Omental fat pad (tissue), 4 donors: ENCODE results near the gene OGT. TPM values are rescaled to one million over a fixed set of nuclear protein-coding genes. Genes with fewer than 3 reads are reported as not detected.

Source experiments
- ATAC-seq: fragments of 150-250 bp; one replicate; pipeline ENCODE4 v1.9.1; 2016; ENCODE audit warnings: mild to moderate bottlenecking, moderate library complexity; ENCODE audit not compliant: low FRiP score
- DNase-seq: peaks from one replicate; pipeline ENCODE4 v3.0.0-alpha.2; 2019; ENCODE audit warnings: low spot score
- total RNA-seq, 4 donors: library from RNA; depleted of rRNA; stranded (reverse); fragments of >200 nt; gene quantifications; one replicate each; pipeline ENCODE4 v1.1.0, GENCODE V29; 2016
- TF ChIP-seq, protein P1 (sequence below), 3 donors: fragments of 450-650 bp; IDR thresholded peaks; one replicate each; pipeline ENCODE4 v1.5.1; 2016 to 2017; ENCODE audit warnings: antibody characterized with exemption in 3 of 3, mild to moderate bottlenecking in 3 of 3, moderate library complexity in 2 of 3

The OGT gene
- total RNA-seq, 4 donors from 2014 or later, result 139 to 209 (median 175) TPM

GRCh38 chrX:71540801-71541200 is 7.9 kb downstream of the OGT start:
- DNase-seq (no peak), ATAC-seq (no peak)
- TF ChIP-seq, protein P1, sequence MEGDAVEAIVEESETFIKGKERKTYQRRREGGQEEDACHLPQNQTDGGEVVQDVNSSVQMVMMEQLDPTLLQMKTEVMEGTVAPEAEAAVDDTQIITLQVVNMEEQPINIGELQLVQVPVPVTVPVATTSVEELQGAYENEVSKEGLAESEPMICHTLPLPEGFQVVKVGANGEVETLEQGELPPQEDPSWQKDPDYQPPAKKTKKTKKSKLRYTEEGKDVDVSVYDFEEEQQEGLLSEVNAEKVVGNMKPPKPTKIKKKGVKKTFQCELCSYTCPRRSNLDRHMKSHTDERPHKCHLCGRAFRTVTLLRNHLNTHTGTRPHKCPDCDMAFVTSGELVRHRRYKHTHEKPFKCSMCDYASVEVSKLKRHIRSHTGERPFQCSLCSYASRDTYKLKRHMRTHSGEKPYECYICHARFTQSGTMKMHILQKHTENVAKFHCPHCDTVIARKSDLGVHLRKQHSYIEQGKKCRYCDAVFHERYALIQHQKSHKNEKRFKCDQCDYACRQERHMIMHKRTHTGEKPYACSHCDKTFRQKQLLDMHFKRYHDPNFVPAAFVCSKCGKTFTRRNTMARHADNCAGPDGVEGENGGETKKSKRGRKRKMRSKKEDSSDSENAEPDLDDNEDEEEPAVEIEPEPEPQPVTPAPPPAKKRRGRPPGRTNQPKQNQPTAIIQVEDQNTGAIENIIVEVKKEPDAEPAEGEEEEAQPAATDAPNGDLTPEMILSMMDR (IDR thresholded peaks at IDR 0.05), result no peak

GRCh38 chrX:71541210-71542022 is 8.5 kb downstream of the OGT start:
- ATAC-seq, result peak; percentile 38
- no peak for DNase-seq
- TF ChIP-seq, protein P1 (IDR thresholded peaks at IDR 0.05), result no peak

DNA sequence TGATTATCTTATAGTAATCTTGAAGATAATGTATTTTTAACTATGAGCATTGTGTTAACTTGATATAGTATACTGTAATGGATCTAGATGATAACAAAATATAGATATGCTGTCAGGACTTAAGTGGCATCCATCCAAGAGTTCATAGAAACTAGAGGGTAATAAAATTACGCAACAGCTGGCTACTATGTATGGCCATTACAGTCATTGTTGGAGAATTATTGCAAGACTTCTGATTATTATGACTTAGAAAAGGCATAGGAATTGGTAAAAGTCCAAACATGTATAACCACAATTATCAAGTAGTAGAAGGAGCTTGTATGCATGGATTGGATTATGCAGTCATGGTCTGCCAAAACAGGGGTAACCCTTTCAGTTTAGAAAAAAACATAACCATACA is 9.5 kb downstream of the OGT start:
- DNase-seq, result no peak
- ATAC-seq, result no peak
- TF ChIP-seq, protein P1 (IDR thresholded peaks at IDR 0.05), result no peak

DNA sequence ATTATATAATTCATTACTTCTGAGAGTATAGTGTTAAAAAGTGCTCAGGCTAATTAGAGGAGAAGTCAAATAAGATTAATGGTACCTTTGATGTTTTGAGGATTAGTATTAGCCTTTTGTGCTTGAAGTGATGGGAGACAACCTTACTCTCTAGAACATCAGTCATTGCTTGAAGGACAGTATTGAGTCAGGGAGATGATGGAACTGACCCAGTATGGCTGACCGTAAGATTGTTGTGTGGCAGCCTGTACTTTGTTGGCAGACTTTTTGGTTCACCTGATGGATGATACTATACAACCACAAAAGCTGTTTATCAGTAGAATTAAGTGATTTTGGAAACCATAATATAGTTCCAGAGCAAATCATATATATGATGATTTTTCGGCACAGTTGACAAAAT is 9.9 kb downstream of the OGT start:
- ATAC-seq, result no peak
- DNase-seq, result no peak
- TF ChIP-seq, protein P1 (IDR thresholded peaks at IDR 0.05), result no peak

DNA sequence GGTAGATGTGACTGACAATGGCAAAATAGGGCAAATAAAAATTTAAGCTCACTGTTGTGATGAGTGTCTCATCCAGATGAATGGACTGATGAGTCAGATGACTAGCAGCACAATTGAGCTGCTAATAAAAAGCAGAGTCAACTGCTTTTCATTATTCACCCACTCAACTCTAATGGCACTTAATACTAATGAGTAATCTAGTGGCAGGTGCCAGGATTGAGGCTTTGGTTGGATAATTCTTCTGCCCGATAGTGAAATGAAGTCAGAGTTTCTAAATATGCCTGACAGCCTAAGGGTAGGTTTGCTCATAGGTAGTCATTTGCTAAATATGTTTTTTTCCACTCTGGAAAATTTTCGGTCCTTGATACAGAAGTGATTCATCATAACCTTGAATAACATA is 10.4 kb downstream of the OGT start:
- no peak for DNase-seq
- ATAC-seq, result peak; percentile 83
- TF ChIP-seq, protein P1 (IDR thresholded peaks at IDR 0.05), result no peak

GRCh38 chrX:71545364-71545763 is 12.5 kb downstream of the OGT start:
- TF ChIP-seq, protein P1 (IDR thresholded peaks at IDR 0.05), result no peak
- ATAC-seq (no peak), DNase-seq (no peak)

GRCh38 chrX:71546879-71547278 is 14.0 kb downstream of the OGT start:
- no peak for ATAC-seq
- TF ChIP-seq, protein P1 (IDR thresholded peaks at IDR 0.05), result no peak
- no peak for DNase-seq
